ENCODE data around the gene UGCG.

UGCG gene

DNA sequence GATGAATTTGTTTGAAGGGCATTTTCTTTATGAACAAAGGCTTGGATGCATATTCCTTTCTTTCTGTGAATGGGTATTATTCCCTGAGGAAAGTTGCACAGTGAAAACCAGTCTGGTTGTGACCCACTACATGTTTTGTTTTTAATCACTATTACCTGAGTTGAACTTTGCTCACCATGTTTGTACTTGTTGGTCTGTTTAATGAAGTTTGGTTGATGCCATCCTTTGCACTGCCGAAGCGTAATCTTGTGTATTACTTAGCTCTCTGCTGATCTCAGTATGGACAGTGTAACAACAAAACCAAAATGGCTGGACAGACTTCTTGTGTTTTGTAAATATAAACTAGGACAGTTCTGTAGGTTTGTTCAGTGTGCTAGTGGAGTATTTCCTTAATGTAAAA is 38.1 kb downstream of the UGCG start:
- TF ChIP-seq EZH2 (IDR thresholded peaks at IDR 0.05), result no peak
- TF ChIP-seq FOXP2 (optimal IDR thresholded peaks at IDR 0.05; ENCODE audit: control extremely low read depth, extremely low read length, insufficient read depth), result no peak
- no peak overlapping the region for H3K4me3 ChIP-seq
- H3K27ac ChIP-seq, result no peak overlapping the region
- no peak overlapping the region for H3K9ac ChIP-seq (ENCODE audit: insufficient read length)
- H3K36me3 ChIP-seq (ENCODE audit: insufficient read depth, low read length), result peaks cover 22% of the 10 kb centered on the region
- no peaks in the 10 kb centered on the region for H3K9me3 ChIP-seq (ENCODE audit: low read depth, low read length)
- no peak for DNase-seq (ENCODE audit: low read depth, low spot score)

DNA sequence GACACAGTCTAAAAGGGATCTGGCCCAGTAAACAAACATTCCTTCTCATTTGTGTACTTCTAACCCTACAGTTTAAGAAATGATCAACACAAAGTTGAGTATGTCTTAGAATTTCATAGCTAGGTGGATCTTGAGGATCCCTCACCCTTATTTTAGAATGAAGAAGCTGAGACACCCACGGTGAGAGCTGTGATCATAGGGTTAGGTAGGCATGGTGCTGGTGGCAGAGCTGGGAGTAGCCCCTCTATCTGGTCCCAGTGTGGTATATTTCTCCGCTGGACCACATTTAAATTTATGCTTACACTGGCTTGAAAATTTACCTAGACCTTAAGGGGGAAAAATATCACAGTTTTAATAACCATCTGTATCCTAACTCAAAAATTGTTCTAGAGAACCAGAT is 39.8 kb downstream of the UGCG start:
- Histone ChIP-seq H3K9me3 (ENCODE audit: low read depth, low read length) (no peaks in the 10 kb centered on the region), H3K9ac (ENCODE audit: insufficient read length) (no peak overlapping the region), H3K36me3 (ENCODE audit: insufficient read depth, low read length) (peaks cover 14% of the 10 kb centered on the region), H3K27ac (no peak overlapping the region), H3K4me3 (no peak overlapping the region)
- TF ChIP-seq EZH2 (IDR thresholded peaks at IDR 0.05) (no peak), POLR2AphosphoS5 (IDR thresholded peaks at IDR 0.05; ENCODE audit: borderline replicate concordance, low read depth, low read length) (no peak), FOXP2 (optimal IDR thresholded peaks at IDR 0.05; ENCODE audit: control extremely low read depth, extremely low read length, insufficient read depth) (no peak)
- DNase-seq (ENCODE audit: low read depth, low spot score), result no peak

- Histone ChIP-seq H3K4me3 (no peak overlapping the region), H3K9ac (ENCODE audit: insufficient read length) (no peak overlapping the region), H3K27ac (no peak overlapping the region), H3K9me3 (ENCODE audit: low read depth, low read length) (no peaks in the 10 kb centered on the region), H3K36me3 (ENCODE audit: insufficient read depth, low read length) (peaks cover 9% of the 10 kb centered on the region; the same call in 1 of the 2 replicates)
- TF ChIP-seq FOXP2 (optimal IDR thresholded peaks at IDR 0.05; ENCODE audit: control extremely low read depth, extremely low read length, insufficient read depth) (no peak), POLR2AphosphoS5 (IDR thresholded peaks at IDR 0.05; ENCODE audit: borderline replicate concordance, low read depth, low read length) (no peak), EZH2 (IDR thresholded peaks at IDR 0.05) (no peak)
- no peak for DNase-seq (ENCODE audit: low read depth, low spot score)
Measured at GRCh38 chr9:111937301-111937700, 40.7 kb downstream of the UGCG start.

GRCh38 chr9:111937781-111938426 is 41.3 kb downstream of the UGCG start:
- Histone ChIP-seq H3K27ac (no peak overlapping the region), H3K9ac (ENCODE audit: insufficient read length) (no peak overlapping the region), H3K36me3 (ENCODE audit: insufficient read depth, low read length) (peaks cover 6% of the 10 kb centered on the region; the same call in 1 of the 2 replicates), H3K4me3 (no peak overlapping the region), H3K9me3 (ENCODE audit: low read depth, low read length) (no peaks in the 10 kb centered on the region)
- no peak for DNase-seq (ENCODE audit: low read depth, low spot score)
- no peak for TF ChIP-seq POLR2AphosphoS5 (IDR thresholded peaks at IDR 0.05; ENCODE audit: borderline replicate concordance, low read depth, low read length)
- TF ChIP-seq EZH2 (IDR thresholded peaks at IDR 0.05), result no peak
- no peak for TF ChIP-seq FOXP2 (optimal IDR thresholded peaks at IDR 0.05; ENCODE audit: control extremely low read depth, extremely low read length, insufficient read depth)

GRCh38 chr9:111938427-111938800 is 41.8 kb downstream of the UGCG start:
- no peak overlapping the region for H3K4me3 ChIP-seq
- peaks cover 3% of the 10 kb centered on the region; the same call in 1 of the 2 replicates for H3K36me3 ChIP-seq (ENCODE audit: insufficient read depth, low read length)
- no peaks in the 10 kb centered on the region for H3K9me3 ChIP-seq (ENCODE audit: low read depth, low read length)
- no peak overlapping the region for H3K9ac ChIP-seq (ENCODE audit: insufficient read length)
- no peak overlapping the region for H3K27ac ChIP-seq
- no peak for DNase-seq (ENCODE audit: low read depth, low spot score)
- TF ChIP-seq FOXP2 (optimal IDR thresholded peaks at IDR 0.05; ENCODE audit: control extremely low read depth, extremely low read length, insufficient read depth) (no peak), POLR2AphosphoS5 (IDR thresholded peaks at IDR 0.05; ENCODE audit: borderline replicate concordance, low read depth, low read length) (no peak), EZH2 (IDR thresholded peaks at IDR 0.05) (no peak)

GRCh38 chr9:111939322-111939721 is 42.7 kb downstream of the UGCG start:
- no peaks in the 10 kb centered on the region for H3K36me3 ChIP-seq (ENCODE audit: insufficient read depth, low read length)
- no peak for DNase-seq (ENCODE audit: low read depth, low spot score)
- no peaks in the 10 kb centered on the region for H3K9me3 ChIP-seq (ENCODE audit: low read depth, low read length)
- no peak overlapping the region for H3K9ac ChIP-seq (ENCODE audit: insufficient read length)
- no peak overlapping the region for H3K27ac ChIP-seq
- TF ChIP-seq EZH2 (IDR thresholded peaks at IDR 0.05) (no peak), POLR2AphosphoS5 (IDR thresholded peaks at IDR 0.05; ENCODE audit: borderline replicate concordance, low read depth, low read length) (no peak), FOXP2 (optimal IDR thresholded peaks at IDR 0.05; ENCODE audit: control extremely low read depth, extremely low read length, insufficient read depth) (no peak)
- H3K4me3 ChIP-seq, result no peak overlapping the region

GRCh38 chr9:111940697-111941096 is 44.1 kb downstream of the UGCG start:
- H3K4me3 ChIP-seq, result no peak overlapping the region
- no peak for DNase-seq (ENCODE audit: low read depth, low spot score)

DNA sequence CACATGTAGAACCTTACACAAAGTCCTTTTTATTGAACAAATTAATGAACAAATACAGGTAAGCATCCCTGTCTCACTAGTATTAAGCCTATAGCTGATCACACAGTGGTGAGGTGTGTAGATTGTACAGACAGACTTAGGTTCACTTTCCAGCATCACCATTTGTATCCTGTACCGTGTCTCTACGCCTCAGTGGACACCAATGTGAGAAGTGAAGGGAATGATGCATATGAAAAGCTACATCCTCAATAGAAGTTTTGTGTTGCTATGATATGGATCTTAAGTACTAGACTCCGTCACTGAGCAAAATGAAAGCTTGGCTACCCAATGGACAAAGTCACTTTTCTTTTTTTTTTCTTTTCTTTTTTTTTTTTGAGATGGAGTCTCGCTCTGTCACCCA is 46.6 kb downstream of the UGCG start:
- Histone ChIP-seq H3K9ac (ENCODE audit: insufficient read length) (no peak overlapping the region), H3K9me3 (ENCODE audit: low read depth, low read length) (no peaks in the 10 kb centered on the region), H3K27ac (no peak overlapping the region), H3K36me3 (ENCODE audit: insufficient read depth, low read length) (no peaks in the 10 kb centered on the region), H3K4me3 (no peak overlapping the region)
- no peak for DNase-seq (ENCODE audit: low read depth, low spot score)
- TF ChIP-seq EZH2 (IDR thresholded peaks at IDR 0.05) (no peak), POLR2AphosphoS5 (IDR thresholded peaks at IDR 0.05; ENCODE audit: borderline replicate concordance, low read depth, low read length) (no peak), FOXP2 (optimal IDR thresholded peaks at IDR 0.05; ENCODE audit: control extremely low read depth, extremely low read length, insufficient read depth) (no peak)

More at GRCh38 chr9:111940697-111941096, 44.1 kb downstream of the UGCG start:
- no peak overlapping the region for H3K27ac ChIP-seq
- H3K36me3 ChIP-seq (ENCODE audit: insufficient read depth, low read length), result no peaks in the 10 kb centered on the region
- TF ChIP-seq FOXP2 (optimal IDR thresholded peaks at IDR 0.05; ENCODE audit: control extremely low read depth, extremely low read length, insufficient read depth), result no peak
- no peak for TF ChIP-seq EZH2 (IDR thresholded peaks at IDR 0.05)
- TF ChIP-seq POLR2AphosphoS5 (IDR thresholded peaks at IDR 0.05; ENCODE audit: borderline replicate concordance, low read depth, low read length), result no peak
- no peaks in the 10 kb centered on the region for H3K9me3 ChIP-seq (ENCODE audit: low read depth, low read length)
- no peak overlapping the region for H3K9ac ChIP-seq (ENCODE audit: insufficient read length)

- H3K27ac ChIP-seq, result no peak overlapping the region
- no peak overlapping the region for H3K4me3 ChIP-seq
- H3K9ac ChIP-seq (ENCODE audit: insufficient read length), result no peak overlapping the region
- TF ChIP-seq FOXP2 (optimal IDR thresholded peaks at IDR 0.05; ENCODE audit: control extremely low read depth, extremely low read length, insufficient read depth) (no peak), POLR2AphosphoS5 (IDR thresholded peaks at IDR 0.05; ENCODE audit: borderline replicate concordance, low read depth, low read length) (no peak), EZH2 (IDR thresholded peaks at IDR 0.05) (no peak)
- H3K36me3 ChIP-seq (ENCODE audit: insufficient read depth, low read length), result no peaks in the 10 kb centered on the region
- DNase-seq (ENCODE audit: low read depth, low spot score), result no peak
- H3K9me3 ChIP-seq (ENCODE audit: low read depth, low read length), result no peaks in the 10 kb centered on the region
Measured at GRCh38 chr9:111943746-111944145, 47.1 kb downstream of the UGCG start.

Measured in SK-N-MC (cell line).